Inferior parietal cortex (tissue), 1 donor: ENCODE data around the gene TBX22.
A peak's percentile ranks its signal among the peaks of the same experiment; 100 is the strongest.
"Not testable (repeated sequence)": the region's sequence is repeated elsewhere in the genome, so short reads cannot be mapped to it uniquely, and the experiment has no call there.

ENCODE experiments used
- DNase-seq: peaks from one replicate; pipeline ENCODE4 v3.0.0-alpha.2; 2016; ENCODE audit errors: extremely low spot score

The TBX22 gene

DNA sequence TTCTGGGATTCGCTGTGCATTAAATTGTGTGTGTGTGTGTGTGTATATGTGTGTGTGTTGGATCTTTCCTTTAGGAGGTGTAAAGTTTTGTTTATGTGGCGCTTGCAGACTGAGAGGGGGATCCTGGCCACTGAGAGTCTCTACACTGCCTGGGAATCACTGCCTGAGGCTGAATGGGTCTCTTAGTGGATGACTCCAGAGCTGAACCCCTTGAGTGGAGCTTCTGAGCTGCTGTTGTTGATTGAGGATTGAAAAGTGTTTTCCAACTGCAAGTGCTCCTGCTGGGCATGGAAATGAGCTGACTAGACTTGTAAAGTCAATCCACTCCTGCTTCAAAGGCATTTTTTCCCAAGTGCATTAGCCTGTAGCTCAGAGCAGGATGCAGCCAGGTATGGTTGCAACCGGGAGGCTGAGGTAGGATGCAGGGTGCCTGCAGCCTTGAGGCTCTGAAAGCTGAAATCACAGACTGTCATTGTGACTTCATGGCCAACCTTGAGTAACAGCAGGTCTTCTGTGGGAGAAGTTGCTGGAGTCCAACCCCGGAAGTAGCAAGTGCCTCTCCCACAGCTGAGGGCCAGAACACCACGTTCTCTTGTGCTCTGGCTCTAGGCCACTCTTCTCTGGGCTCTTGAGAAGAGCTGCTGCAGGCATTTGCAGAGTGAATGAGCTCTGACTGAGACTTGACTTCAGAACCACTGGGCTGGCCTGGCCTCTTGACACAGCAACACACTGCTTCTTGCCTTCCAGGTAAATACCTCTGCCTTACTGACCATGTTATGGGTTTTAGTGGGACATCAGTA lies at the start of gene TBX22:
Gene TBX22, plus strand, starts transcription at position 613 of the 800 bp plus-strand sequence. CDS start 7,517 bp downstream, outside the sequence.
- DNase-seq, result no peak

- no peak for DNase-seq
Measured at GRCh38 chrX:79975605-79976004, 38.9 kb upstream of the TBX22 start.

DNA sequence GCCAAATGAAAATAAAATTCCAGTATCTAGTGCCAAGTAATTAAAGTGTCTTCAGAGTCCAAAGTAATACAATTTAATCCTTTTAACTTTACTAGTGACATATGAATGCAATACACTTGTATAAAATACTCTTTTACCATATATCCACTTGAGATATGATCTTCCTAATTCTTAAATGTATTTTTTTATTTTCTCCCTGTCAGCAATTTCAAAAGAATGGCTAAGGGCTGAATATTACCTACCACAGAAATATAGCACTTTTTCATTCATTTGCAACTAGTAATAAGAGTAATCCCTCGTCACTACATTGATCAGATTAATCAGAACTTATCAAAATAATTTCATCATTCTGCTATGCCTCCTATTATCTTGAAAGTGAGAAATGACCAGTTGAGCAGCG lies 10.1 kb upstream of the TBX22 start:
- DNase-seq, result no peak

DNA sequence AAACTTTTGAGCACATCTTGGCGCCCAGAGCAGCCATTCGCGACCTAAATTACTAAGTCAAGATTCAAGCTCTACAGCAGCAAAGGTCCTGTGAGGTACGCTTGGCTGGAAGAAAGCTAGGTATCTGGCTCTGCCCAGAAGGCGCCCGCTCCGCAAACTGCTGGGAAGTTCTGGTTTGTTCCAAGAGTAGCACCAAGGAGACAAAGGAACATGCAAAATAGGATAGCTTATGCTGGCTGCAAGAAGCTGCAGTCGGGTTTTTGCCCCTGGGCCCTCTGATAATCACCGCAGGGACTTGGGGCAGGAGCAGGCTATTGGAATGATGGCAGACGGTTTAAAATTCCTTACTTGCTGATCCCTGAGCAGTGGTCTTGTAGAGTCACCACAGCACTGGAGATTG lies 3.0 kb upstream of the TBX22 start:
- DNase-seq, result no peak

- DNase-seq, result peak; percentile 2
Measured at GRCh38 chrX:80016182-80016581, 1.6 kb downstream of the TBX22 start.

DNA sequence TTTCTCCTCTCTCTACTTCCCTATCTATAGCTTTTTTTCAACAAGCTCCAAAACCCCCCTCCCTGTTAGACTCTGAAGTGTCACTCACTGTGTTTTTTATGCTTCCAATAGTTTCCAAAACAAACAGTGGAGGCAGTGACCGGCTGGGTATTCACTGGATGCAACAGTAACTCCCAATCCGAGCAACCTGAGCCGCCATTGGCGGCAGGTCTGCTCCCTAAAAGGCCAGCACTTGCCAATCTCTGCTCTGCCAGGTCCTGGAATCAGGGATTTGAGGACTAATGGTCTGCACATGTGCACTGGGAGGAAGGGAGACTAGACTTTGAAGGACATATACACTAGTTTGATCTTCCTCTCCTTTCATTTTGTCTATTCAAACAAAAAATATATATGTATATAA lies 7.1 kb downstream of the TBX22 start:
- DNase-seq, result no peak

GRCh38 chrX:80022363-80023031 lies 7.9 kb downstream of the TBX22 start:
- no peak for DNase-seq

GRCh38 chrX:80026116-80026515 lies 11.6 kb downstream of the TBX22 start:
- DNase-seq, result no peak

DNA sequence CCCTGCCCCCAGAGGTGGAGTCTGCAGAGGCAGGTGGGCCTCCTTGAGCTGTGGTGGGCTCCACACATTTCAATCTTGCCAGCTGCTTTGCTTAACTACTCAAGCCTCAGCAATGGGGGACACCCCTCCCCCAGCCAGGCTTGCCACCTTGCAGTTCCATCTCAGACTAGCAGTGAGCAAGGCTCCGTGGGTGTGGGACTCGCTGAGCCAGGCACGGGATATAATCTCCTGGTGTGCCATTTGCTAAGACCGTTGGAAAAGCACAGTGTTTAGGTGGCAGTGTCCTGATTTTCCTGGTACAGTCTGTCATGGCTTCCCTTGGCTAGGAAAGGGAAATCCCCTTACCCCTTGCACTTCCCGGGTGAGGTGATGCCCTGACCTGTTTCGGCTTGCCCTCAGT lies 51.6 kb downstream of the TBX22 start:
- DNase-seq, result not testable (repeated sequence)

DNA sequence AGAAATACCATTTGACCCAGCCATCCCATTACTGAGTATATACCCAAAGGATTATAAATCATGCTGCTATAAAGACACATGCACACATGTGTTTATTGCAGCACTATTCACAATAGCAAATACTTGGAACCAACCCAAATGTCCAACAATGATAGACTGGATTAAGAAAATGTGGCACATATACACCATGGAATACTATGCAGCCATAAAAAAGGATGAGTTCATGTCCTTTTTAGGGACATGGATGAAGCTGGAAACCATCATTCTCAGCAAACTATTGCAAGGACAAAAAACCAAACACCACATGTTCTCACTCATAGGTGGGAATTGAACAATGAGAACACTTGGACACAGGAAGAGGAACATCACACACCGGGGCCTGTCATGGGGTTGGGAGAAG lies 61.1 kb downstream of the TBX22 start:
- DNase-seq, result not testable (repeated sequence)
